WTC11 (cell line): ENCODE data around the gene TMED9. TPM values are rescaled to one million over a fixed set of nuclear protein-coding genes. Genes with fewer than 3 reads are reported as not detected.

Experiments
- ATAC-seq: fragments of 200-7000 bp; cut with Tn5 transposase; 2 replicates; pipeline ENCODE4 v1.10.0; 2021; ENCODE audit warnings: mild to moderate bottlenecking, moderate library complexity
- CTCF ChIA-PET: fragments of 300-600 bp; sonication (Branson Sonifier 250); formaldehyde crosslinking; loops from one replicate; lab custom pipeline; 2021; ENCODE audit warnings: antibody characterized with exemption; lab: Charles Lee
- POLR2A ChIA-PET: fragments of 350-600 bp; sonication (Branson Sonifier 250); formaldehyde crosslinking; loops from one replicate; lab custom pipeline; 2021; ENCODE audit warnings: antibody characterized with exemption; lab: Charles Lee
- DNase-seq: peaks from one replicate; pipeline ENCODE4 v3.0.0; 2021; ENCODE audit warnings: low spot score
- H3K27ac Mint-ChIP-seq: 2 replicates; pipeline ENCODE4 v1.8.0; 2021; ENCODE audit warnings: mixed read lengths
- H3K27me3 Mint-ChIP-seq: 2 replicates; pipeline ENCODE4 v1.8.0; 2021; ENCODE audit warnings: low read depth, mild to moderate bottlenecking, moderate library complexity, mixed read lengths
- H3K36me3 Mint-ChIP-seq: 2 replicates; pipeline ENCODE4 v1.8.0; 2021; ENCODE audit warnings: mixed read lengths
- H3K4me1 Mint-ChIP-seq: 2 replicates; pipeline ENCODE4 v1.8.0; 2022; ENCODE audit warnings: mixed read lengths
- H3K4me3 Mint-ChIP-seq: 2 replicates; pipeline ENCODE4 v1.8.0; 2021; ENCODE audit warnings: mild to moderate bottlenecking, moderate library complexity, mixed read lengths
- H3K9me3 Mint-ChIP-seq: 2 replicates; pipeline ENCODE4 v1.8.0; 2021; ENCODE audit warnings: mixed read lengths
- E2F4 ChIP-seq: sonication (generic); formaldehyde crosslinking; IDR thresholded peaks from 2 replicates; pipeline ENCODE4 v1.8.1; 2022; ENCODE audit warnings: low read depth, mild to moderate bottlenecking, moderate library complexity, missing genetic modification reagents, borderline replicate concordance
- ESRRA ChIP-seq: sonication (generic); formaldehyde crosslinking; IDR thresholded peaks from 2 replicates; pipeline ENCODE4 v1.8.1; 2022; ENCODE audit warnings: mild to moderate bottlenecking, missing genetic modification reagents, borderline replicate concordance
- GTF2I ChIP-seq: fragments of 250-450 bp; sonication (Bioruptor Pico); conservative IDR thresholded peaks from 2 replicates; pipeline ENCODE4 v1.4.0; 2021; ENCODE audit warnings: mild to moderate bottlenecking
- JUN ChIP-seq: sonication (generic); formaldehyde crosslinking; IDR thresholded peaks from 2 replicates; pipeline ENCODE4 v1.8.0; 2023; ENCODE audit warnings: mild to moderate bottlenecking, missing genetic modification reagents
- NFATC4 ChIP-seq: fragments of 250-450 bp; sonication (Bioruptor Pico); IDR thresholded peaks from 2 replicates; pipeline ENCODE4 v1.9.0; 2021; ENCODE audit warnings: mild to moderate bottlenecking
- NFE2L1 ChIP-seq: sonication (generic); formaldehyde crosslinking; IDR thresholded peaks from 2 replicates; pipeline ENCODE4 v1.8.1; 2023; ENCODE audit warnings: missing genetic modification reagents
- NFYB ChIP-seq: sonication (generic); formaldehyde crosslinking; conservative IDR thresholded peaks from 2 replicates; pipeline ENCODE4 v1.8.0; 2022; ENCODE audit warnings: low read depth, missing genetic modification reagents
- NR1H2 ChIP-seq: sonication (generic); formaldehyde crosslinking; IDR thresholded peaks from 2 replicates; pipeline ENCODE4 v1.9.0; 2021; ENCODE audit warnings: mild to moderate bottlenecking, moderate library complexity, missing genetic modification reagents
- OVOL2 ChIP-seq: fragments of 250-450 bp; sonication (Bioruptor Pico); IDR thresholded peaks from 2 replicates; pipeline ENCODE4 v1.9.0; 2021; ENCODE audit warnings: mild to moderate bottlenecking, borderline replicate concordance
- RELA ChIP-seq: sonication (generic); formaldehyde crosslinking; IDR thresholded peaks from 2 replicates; pipeline ENCODE4 v1.8.1; 2022; ENCODE audit warnings: missing genetic modification reagents, mild to moderate bottlenecking, borderline replicate concordance
- SMAD3 ChIP-seq: sonication (generic); formaldehyde crosslinking; IDR thresholded peaks from 2 replicates; pipeline ENCODE4 v1.8.0; 2022; ENCODE audit warnings: missing genetic modification reagents, mild to moderate bottlenecking, borderline replicate concordance
- TEAD4 ChIP-seq: sonication (generic); formaldehyde crosslinking; IDR thresholded peaks from 2 replicates; pipeline ENCODE4 v1.8.0; 2022; ENCODE audit warnings: mild to moderate bottlenecking, missing genetic modification reagents
- ZNF121 ChIP-seq: sonication (generic); formaldehyde crosslinking; IDR thresholded peaks from 2 replicates; pipeline ENCODE4 v1.8.0; 2023; ENCODE audit warnings: missing genetic modification reagents
- ZNF263 ChIP-seq: sonication (generic); formaldehyde crosslinking; IDR thresholded peaks from 2 replicates; pipeline ENCODE4 v1.8.1; 2022; ENCODE audit warnings: low read depth, mild to moderate bottlenecking, moderate library complexity, missing genetic modification reagents
- ZNF671 ChIP-seq: fragments of 250-450 bp; sonication (Bioruptor Pico); IDR thresholded peaks from 2 replicates; pipeline ENCODE4 v1.8.0; 2021; ENCODE audit warnings: mild to moderate bottlenecking
- total RNA-seq: library from RNA; stranded (reverse); gene quantifications from 3 replicates; pipeline ENCODE4 v1.2.3, GENCODE V29; 2021
- TF ChIP-seq, protein P1 (sequence below): fragments of 250-450 bp; sonication (Bioruptor Pico); IDR thresholded peaks from 2 replicates; pipeline ENCODE4 v2.1.2; 2022; ENCODE audit warnings: mild to moderate bottlenecking, moderate library complexity
- TF ChIP-seq, protein P2 (sequence below): sonication (generic); formaldehyde crosslinking; IDR thresholded peaks from 2 replicates; pipeline ENCODE4 v1.8.1; 2023; ENCODE audit warnings: mild to moderate bottlenecking, missing genetic modification reagents, borderline replicate concordance
- TF ChIP-seq, protein P3 (sequence below): fragments of 250-450 bp; sonication (Bioruptor Pico); IDR thresholded peaks from 2 replicates; pipeline ENCODE4 v1.9.0; 2021; ENCODE audit warnings: mild to moderate bottlenecking
- TF ChIP-seq, protein P4 (sequence below): sonication (generic); formaldehyde crosslinking; IDR thresholded peaks from 2 replicates; pipeline ENCODE4 v1.8.1; 2023; ENCODE audit warnings: mild to moderate bottlenecking, missing genetic modification reagents
- TF ChIP-seq, protein P5 (sequence below): sonication (generic); formaldehyde crosslinking; IDR thresholded peaks from 2 replicates; pipeline ENCODE4 v1.8.1; 2022; ENCODE audit warnings: mild to moderate bottlenecking, missing genetic modification reagents, moderate library complexity, borderline replicate concordance

The TMED9 gene
- total RNA-seq, 1 experiment from 2014 or later = 164 TPM

DNA sequence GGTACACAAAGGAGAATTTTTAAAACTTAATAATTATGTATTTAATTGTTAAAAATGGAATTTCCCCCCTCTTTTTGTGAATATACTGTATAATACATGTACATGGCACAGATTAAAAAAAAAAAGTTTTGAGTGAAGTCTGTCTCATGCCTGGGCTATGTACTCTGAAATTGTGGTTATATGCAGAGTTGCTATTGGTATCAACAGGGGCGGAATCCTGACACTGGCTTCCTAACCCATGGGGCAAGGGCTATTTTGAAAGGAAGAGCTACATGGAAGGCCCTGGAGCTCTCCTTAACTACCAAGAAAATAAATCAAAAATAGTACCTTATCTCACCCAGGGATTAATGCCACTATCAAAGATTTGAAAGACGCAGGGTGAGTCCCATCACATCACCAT lies 36.8 kb upstream of the TMED9 start:
- peaks cover 8% of the 10 kb centered on the region for H3K9me3 Mint-ChIP-seq
- ATAC-seq = no peak
- peak overlapping the region; percentile 70 for H3K4me3 Mint-ChIP-seq
- no peak overlapping the region for H3K27ac Mint-ChIP-seq
- DNase-seq = no peak
- ChIA-PET POLR2A (no interaction called here), CTCF (no interaction called here)
- peaks cover 18% of the 10 kb centered on the region for H3K36me3 Mint-ChIP-seq
- H3K27me3 Mint-ChIP-seq = peaks cover 9% of the 10 kb centered on the region
- TF ChIP-seq, protein P1, sequence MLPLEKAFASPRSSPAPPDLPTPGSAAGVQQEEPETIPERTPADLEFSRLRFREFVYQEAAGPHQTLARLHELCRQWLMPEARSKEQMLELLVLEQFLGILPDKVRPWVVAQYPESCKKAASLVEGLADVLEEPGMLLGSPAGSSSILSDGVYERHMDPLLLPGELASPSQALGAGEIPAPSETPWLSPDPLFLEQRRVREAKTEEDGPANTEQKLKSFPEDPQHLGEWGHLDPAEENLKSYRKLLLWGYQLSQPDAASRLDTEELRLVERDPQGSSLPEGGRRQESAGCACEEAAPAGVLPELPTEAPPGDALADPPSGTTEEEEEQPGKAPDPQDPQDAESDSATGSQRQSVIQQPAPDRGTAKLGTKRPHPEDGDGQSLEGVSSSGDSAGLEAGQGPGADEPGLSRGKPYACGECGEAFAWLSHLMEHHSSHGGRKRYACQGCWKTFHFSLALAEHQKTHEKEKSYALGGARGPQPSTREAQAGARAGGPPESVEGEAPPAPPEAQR (CRISPR knock-in tag) = no peak
- TF ChIP-seq, protein P2, sequence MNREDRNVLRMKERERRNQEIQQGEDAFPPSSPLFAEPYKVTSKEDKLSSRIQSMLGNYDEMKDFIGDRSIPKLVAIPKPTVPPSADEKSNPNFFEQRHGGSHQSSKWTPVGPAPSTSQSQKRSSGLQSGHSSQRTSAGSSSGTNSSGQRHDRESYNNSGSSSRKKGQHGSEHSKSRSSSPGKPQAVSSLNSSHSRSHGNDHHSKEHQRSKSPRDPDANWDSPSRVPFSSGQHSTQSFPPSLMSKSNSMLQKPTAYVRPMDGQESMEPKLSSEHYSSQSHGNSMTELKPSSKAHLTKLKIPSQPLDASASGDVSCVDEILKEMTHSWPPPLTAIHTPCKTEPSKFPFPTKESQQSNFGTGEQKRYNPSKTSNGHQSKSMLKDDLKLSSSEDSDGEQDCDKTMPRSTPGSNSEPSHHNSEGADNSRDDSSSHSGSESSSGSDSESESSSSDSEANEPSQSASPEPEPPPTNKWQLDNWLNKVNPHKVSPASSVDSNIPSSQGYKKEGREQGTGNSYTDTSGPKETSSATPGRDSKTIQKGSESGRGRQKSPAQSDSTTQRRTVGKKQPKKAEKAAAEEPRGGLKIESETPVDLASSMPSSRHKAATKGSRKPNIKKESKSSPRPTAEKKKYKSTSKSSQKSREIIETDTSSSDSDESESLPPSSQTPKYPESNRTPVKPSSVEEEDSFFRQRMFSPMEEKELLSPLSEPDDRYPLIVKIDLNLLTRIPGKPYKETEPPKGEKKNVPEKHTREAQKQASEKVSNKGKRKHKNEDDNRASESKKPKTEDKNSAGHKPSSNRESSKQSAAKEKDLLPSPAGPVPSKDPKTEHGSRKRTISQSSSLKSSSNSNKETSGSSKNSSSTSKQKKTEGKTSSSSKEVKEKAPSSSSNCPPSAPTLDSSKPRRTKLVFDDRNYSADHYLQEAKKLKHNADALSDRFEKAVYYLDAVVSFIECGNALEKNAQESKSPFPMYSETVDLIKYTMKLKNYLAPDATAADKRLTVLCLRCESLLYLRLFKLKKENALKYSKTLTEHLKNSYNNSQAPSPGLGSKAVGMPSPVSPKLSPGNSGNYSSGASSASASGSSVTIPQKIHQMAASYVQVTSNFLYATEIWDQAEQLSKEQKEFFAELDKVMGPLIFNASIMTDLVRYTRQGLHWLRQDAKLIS (CRISPR knock-in tag) = no peak
- TF ChIP-seq, protein P3, sequence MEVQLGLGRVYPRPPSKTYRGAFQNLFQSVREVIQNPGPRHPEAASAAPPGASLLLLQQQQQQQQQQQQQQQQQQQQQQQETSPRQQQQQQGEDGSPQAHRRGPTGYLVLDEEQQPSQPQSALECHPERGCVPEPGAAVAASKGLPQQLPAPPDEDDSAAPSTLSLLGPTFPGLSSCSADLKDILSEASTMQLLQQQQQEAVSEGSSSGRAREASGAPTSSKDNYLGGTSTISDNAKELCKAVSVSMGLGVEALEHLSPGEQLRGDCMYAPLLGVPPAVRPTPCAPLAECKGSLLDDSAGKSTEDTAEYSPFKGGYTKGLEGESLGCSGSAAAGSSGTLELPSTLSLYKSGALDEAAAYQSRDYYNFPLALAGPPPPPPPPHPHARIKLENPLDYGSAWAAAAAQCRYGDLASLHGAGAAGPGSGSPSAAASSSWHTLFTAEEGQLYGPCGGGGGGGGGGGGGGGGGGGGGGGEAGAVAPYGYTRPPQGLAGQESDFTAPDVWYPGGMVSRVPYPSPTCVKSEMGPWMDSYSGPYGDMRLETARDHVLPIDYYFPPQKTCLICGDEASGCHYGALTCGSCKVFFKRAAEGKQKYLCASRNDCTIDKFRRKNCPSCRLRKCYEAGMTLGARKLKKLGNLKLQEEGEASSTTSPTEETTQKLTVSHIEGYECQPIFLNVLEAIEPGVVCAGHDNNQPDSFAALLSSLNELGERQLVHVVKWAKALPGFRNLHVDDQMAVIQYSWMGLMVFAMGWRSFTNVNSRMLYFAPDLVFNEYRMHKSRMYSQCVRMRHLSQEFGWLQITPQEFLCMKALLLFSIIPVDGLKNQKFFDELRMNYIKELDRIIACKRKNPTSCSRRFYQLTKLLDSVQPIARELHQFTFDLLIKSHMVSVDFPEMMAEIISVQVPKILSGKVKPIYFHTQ = no peak
- no peak for TF ChIP-seq TEAD4 (CRISPR knock-in tag)
- no peak for TF ChIP-seq OVOL2 (CRISPR knock-in tag)
- no peak for TF ChIP-seq NFYB (CRISPR knock-in tag)
- TF ChIP-seq NFATC4 (CRISPR knock-in tag) = no peak
- TF ChIP-seq ZNF121 (CRISPR knock-in tag) = no peak
- no peak for TF ChIP-seq NFE2L1 (CRISPR knock-in tag)
- TF ChIP-seq NR1H2 (CRISPR knock-in tag) = no peak
- no peak for TF ChIP-seq ZNF671 (CRISPR knock-in tag)
- H3K4me1 Mint-ChIP-seq = peaks cover 30% of the 10 kb centered on the region

DNA sequence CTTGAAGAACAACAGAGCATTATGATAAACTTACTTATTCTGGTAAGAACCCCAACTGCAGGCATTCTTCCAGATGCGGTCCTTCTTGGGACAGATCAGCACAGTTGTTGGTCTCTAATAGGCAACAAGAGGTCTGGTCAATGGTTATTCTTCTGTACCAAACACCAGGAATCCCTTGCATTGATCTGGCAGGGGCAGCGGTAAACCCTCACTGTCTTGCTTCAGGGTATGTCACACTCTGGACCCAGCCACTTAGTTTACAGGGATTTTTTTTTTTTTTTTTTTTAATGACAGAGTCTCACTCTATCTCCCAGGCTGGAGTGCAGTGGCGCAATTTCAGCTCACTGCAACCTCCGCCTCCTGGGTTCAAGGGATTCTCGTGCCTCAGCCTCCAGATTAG lies 36.3 kb upstream of the TMED9 start:
- no peak overlapping the region for H3K27ac Mint-ChIP-seq
- H3K4me1 Mint-ChIP-seq = peaks cover 30% of the 10 kb centered on the region
- H3K4me3 Mint-ChIP-seq = no peak overlapping the region
- ATAC-seq (no peak), DNase-seq (no peak)
- peaks cover 18% of the 10 kb centered on the region for H3K36me3 Mint-ChIP-seq
- peaks cover 9% of the 10 kb centered on the region for H3K27me3 Mint-ChIP-seq
- ChIA-PET CTCF (no interaction called here), POLR2A (interaction anchor here (0.7 kb wide), 1 partner anchor 129 kb away, joined by 3 read pairs; no protein-coding TSS in a partner anchor)
- peaks cover 8% of the 10 kb centered on the region for H3K9me3 Mint-ChIP-seq
- no peak for TF ChIP-seq RELA (CRISPR knock-in tag)
- TF ChIP-seq, protein P4, sequence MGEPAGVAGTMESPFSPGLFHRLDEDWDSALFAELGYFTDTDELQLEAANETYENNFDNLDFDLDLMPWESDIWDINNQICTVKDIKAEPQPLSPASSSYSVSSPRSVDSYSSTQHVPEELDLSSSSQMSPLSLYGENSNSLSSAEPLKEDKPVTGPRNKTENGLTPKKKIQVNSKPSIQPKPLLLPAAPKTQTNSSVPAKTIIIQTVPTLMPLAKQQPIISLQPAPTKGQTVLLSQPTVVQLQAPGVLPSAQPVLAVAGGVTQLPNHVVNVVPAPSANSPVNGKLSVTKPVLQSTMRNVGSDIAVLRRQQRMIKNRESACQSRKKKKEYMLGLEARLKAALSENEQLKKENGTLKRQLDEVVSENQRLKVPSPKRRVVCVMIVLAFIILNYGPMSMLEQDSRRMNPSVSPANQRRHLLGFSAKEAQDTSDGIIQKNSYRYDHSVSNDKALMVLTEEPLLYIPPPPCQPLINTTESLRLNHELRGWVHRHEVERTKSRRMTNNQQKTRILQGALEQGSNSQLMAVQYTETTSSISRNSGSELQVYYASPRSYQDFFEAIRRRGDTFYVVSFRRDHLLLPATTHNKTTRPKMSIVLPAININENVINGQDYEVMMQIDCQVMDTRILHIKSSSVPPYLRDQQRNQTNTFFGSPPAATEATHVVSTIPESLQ (CRISPR knock-in tag) = no peak
- TF ChIP-seq, protein P5, sequence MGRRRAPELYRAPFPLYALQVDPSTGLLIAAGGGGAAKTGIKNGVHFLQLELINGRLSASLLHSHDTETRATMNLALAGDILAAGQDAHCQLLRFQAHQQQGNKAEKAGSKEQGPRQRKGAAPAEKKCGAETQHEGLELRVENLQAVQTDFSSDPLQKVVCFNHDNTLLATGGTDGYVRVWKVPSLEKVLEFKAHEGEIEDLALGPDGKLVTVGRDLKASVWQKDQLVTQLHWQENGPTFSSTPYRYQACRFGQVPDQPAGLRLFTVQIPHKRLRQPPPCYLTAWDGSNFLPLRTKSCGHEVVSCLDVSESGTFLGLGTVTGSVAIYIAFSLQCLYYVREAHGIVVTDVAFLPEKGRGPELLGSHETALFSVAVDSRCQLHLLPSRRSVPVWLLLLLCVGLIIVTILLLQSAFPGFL (CRISPR knock-in tag) = no peak
- TF ChIP-seq E2F4 (CRISPR knock-in tag) = no peak
- no peak for TF ChIP-seq ZNF121 (CRISPR knock-in tag)
- TF ChIP-seq NR1H2 (CRISPR knock-in tag) = no peak
- TF ChIP-seq GTF2I (CRISPR knock-in tag) = no peak
- no peak for TF ChIP-seq ZNF263 (CRISPR knock-in tag)
- TF ChIP-seq SMAD3 = no peak
- no peak for TF ChIP-seq JUN (CRISPR knock-in tag)
- no peak for TF ChIP-seq ESRRA (CRISPR knock-in tag)
